GM10266 (cell line): ENCODE measurements around the gene BAK1.

Source experiments
- DNase-seq: peaks from one replicate; pipeline ENCODE4 v3.0.0; 2012; ENCODE audit errors: extremely low spot score
- CTCF ChIP-seq: IDR thresholded peaks from 2 replicates; pipeline ENCODE4 v1.5.1; 2012; ENCODE audit warnings: mild to moderate bottlenecking, low read depth; ENCODE audit not compliant: control insufficient read depth, insufficient read depth; ENCODE audit errors: missing control alignments

BAK1 gene

GRCh38 chr6:33585403-33586107, 5.5 kb upstream of the BAK1 start:
- TF ChIP-seq CTCF, result peak; percentile 90
- peak; percentile 85 for DNase-seq

- DNase-seq, result no peak
- TF ChIP-seq CTCF, result no peak
Observed at GRCh38 chr6:33584700-33585402, 4.8 kb upstream of the BAK1 start.

- no peak for DNase-seq
- TF ChIP-seq CTCF, result no peak
Observed at GRCh38 chr6:33583591-33584155, 3.6 kb upstream of the BAK1 start.

- no peak for TF ChIP-seq CTCF
- no peak for DNase-seq
Observed at GRCh38 chr6:33581186-33581585, 1.1 kb upstream of the BAK1 start.

- TF ChIP-seq CTCF, result no peak
- peak; percentile 57 for DNase-seq
Observed at GRCh38 chr6:33578588-33579011, 1.5 kb downstream of the BAK1 start.

GRCh38 chr6:33578164-33578563, 1.9 kb downstream of the BAK1 start:
- no peak for DNase-seq
- TF ChIP-seq CTCF, result no peak

- DNase-seq, result no peak
- no peak for TF ChIP-seq CTCF
Observed at GRCh38 chr6:33577718-33578117, 2.4 kb downstream of the BAK1 start.
